HL-60/S4 treated with phorbol 12-myristate 13-acetate at 8.2 ng/mL for 4 days and 3 days (cell line): Measurements from ENCODE around the gene PPP3CB.

ENCODE experiments used
- in situ Hi-C: fragments of 300-500 bp; cut with MboI; formaldehyde crosslinking; loops from 2 replicates; pipeline ENCODE4 v1.15.0; 2022; ENCODE audit warnings: low sequenced_read_pairs

PPP3CB gene

DNA sequence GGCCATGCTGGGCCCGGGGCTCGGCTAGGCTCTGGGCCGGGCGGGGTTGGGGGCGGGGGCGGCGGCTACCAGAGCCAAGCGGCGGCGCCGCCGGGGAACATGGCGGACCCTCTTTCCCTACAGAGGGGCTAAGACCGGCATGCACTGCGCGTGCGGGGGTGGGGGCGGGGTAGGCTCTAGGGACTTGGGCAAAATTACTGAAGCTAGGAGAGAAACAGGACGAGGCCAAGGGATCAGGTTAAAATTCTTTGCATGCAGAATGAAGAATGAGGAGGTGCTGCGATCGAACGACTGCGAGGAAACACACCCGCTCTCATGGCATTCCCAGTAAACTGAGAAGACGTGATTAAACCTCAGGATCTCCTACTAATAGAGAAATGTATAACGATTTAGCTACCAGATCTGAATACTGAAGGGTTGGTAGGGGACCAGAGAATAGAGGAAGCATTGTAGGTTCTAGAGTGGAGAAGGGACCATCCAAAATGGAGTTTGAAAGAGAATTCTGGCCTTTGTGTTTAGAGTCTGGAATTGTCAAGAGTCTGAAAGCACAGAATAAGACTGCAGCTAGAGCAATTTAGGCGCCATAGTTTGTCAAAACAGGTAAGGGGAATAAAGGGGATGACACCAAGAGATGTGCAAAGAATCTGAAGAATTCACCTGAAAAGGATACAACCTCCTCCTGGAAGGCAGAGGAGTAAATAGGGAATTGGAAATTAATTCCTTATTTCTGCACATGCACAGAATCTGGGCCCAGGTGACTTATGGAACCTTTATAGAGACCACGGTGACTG lies at the start of gene PPP3CB:
Gene PPP3CB, minus strand, starts transcription at position 141 of the 791 bp plus-strand sequence. Its CDS starts 135 bp downstream, at position 6.
- in situ Hi-C loops = no loop called here

DNA sequence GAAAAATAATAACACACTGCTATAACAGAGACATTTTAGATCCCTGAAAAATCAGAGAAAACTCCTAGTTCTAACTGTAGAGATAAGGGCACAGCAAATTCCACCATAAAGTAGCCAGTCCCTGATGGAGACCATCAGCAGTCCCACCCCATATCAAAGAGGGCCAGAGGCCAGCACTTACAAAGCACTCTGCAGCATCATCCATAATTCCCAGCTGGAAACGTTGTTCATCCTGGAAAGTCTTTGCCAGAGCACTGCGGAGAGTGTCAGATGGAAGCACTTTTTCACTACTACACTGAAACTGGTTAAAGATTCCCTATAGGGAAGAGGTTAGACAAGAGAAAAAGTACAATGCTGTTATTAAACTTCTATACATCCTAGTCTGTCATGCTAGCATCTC lies 49.5 kb upstream of the PPP3CB start:
- in situ Hi-C loops = no loop called here

DNA sequence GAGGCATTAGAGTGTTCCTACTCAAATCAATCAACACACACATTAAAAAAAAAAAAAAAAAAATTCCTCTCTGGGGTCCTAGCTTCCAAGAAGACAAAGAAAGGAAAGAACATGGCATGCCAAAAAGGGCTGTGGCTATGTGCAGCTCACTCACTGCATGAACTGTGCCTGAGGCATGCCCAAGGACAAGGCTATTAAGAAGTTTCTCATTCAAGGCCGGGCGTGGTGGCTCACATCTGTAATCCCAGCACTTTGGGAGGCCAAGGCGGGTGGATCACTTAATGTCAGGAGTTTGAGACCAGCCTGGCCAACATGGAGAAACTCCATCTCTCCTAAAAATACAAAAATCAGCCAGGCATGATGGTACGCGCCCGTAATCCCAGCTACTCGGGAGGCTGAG lies 41.9 kb upstream of the PPP3CB start:
- in situ Hi-C loops = no loop called here

DNA sequence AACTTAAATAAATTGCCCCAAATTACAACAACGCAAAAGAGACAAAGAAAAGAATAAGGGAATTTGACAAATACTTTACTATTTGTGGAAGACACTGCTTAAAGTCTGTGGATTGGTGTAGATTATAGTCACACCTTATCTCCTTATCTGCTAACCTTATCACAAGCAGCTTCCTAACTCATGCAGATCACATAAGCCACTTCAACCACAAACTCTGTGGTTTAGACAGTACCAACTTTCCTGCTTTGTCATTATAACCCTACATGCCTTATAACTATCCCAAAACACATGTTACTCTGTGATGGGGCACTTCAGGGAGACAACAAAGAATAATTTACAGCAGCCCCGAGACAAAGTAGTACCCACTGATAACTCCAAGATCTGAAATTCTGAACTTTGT lies 41.5 kb upstream of the PPP3CB start:
- in situ Hi-C loops = no loop called here

DNA sequence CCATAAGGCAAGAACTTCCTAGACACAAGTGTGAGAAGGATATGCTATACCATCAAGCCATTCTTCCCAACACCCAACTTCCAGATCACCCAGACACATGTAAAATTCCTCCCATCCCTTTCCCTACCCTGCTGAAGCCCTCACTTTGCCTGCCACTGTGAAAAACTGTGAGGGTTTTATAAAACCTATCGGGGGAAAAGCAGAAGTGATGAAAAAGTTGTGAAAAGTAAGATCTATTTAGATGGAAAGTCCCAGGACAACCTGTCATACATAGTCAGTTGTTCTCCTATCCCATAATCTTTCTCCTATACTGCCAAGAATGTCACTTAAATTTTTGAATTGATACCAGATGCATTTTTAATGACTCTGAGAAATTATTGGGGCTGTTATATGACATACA lies 39.0 kb upstream of the PPP3CB start:
- in situ Hi-C loops = loop anchor here (5.0 kb wide), 1 partner anchor 107 kb away; the partner anchor contains the start of gene MYOZ1

DNA sequence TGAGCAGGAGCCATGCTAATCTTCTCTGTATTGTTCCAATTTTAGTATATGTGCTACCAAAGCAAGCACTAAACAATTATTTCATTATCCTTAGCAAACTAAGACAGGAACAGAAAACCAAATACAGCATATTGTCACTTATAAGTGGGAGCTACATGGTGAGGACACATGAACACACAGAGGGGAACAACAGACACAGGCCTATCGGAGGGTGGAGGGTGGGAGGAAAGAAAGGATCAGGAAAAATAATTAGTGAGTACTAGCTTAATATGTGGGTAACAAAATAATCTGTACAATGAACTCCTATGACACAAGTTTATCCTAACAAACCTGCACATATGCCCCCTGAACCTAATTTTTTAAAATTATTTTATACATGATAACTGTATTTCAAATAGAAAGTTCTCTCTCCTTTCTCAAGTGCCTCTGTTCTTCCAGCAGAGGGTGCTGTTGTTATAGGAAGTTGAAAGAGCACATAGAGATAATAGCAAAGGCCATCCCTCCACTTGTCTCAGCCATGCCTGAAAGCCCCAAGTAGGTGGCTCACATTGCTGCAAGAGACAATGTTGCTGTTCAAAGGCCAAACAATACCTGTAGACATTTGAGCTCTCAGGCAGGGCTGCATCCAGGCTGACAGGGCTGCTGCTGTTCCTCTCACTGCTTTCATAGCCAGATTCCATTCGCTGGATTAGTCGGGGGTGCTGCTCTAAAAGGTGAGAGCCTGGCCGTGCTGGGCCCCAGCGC lies 33.4 kb upstream of the PPP3CB start:
- in situ Hi-C loops = no loop called here

DNA sequence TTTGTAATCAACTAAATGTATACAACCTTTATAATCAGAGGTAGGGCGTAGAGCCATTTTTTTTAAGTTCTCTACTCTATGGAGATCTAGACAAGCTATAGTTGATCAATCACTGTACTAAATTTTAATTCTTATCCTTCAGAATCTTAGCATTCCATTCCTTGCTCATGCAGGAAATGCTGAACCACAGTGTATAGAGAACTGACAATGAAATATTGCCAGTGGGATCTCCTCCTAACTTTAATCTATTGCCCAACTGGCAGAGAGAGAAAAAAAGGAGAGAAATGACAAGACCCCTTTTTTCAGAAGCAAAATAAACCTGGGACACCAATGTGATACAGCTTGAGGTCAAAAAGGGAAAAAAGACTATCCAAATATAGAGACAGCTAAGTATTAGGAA lies 26.4 kb upstream of the PPP3CB start:
- in situ Hi-C loops = no loop called here

DNA sequence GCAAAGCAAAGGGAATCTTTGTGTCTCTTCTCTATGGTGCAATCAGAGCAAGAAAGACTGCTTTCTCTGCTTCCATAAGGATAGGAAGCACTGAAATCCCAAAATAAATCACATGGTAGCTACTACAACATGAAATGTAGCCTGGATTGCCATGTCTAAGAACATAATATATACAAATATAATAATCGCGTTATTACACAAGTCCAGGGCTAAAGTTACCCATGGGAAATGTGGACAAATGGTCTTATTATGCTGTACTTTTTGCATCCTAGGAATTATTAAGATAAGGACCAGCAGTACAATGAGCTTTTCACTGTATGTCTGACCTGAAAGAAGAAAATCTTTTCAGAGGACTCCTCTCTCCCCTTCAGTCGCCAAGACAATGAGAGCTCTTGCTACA lies 23.5 kb upstream of the PPP3CB start:
- in situ Hi-C loops = no loop called here

DNA sequence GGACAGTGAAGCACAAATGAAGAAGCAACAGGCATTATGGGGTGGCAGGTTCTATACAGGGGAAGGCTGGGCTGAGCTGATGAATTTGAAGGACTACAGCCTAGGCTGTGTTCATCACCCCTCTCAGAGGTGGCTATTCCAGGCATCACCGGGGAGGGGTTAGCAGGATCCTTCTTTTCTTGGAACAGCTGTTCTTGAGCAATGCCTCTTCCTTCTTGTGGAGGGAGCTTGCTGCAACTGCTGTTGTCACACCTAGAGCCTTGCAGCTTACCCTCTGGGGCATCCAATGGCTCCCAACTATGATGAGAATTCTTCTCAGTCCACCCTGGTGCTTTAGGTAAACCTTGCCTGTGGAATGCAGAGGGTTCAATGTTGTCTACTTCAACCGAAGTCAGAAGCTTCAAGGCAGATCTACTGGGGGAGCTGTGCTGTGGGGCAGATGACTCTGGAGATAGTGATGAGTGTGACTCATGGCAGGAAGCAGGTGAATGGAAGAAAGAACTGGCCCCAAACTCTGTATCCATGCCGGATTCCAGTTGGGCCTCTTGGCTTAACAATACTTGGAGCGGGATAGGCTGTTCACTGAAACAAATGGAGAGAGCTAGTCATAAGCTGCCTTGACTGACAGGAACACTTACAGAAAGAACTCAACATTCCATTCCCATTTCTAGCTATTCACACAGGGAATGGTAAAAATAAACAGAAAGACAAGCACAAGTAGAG lies 21.5 kb upstream of the PPP3CB start:
- in situ Hi-C loops = no loop called here

DNA sequence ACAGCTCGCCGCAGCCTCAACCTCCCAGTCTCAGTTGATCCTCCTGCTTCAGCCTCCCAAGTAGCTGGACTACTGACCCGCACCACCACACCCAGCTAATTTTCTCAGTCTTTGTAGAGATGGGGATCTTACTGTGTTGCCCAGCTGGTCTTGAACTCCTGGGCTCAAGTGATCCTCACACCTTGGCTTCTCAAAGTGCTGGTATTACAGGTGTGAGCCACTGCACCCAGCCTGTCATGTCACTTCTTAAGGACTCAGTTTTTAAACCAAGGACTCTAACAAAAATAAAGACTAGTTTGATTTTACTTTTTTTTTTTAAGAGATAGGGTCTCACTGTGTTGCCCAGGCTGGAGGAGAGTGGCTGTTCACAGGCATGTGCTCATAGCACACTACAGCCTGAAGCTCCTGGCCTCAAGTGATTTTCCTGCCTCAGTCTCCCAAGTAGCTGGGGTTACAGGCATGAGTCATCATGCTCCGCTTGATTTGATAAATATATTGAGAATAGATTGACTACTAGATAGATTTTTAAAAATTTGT lies 16.5 kb upstream of the PPP3CB start:
- in situ Hi-C loops = no loop called here

DNA sequence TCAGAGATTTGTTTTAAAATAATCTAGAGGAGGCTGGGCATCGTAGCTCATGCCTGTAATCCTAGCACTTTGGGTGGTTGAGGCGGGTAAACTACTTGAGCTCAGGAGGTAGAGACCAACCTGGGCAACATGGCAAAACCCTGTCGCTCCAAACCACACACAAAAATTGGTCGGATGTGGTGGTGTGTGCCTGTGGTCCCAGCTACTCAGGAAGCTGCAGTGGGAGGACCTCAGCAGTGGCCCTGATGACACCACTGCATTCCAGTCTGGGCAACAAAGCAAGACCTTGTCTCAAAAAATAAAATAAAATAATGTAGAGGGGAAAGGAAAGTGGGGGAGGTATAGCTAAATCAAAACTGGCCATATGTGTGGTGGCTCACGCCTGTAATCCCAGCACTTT lies 13.9 kb upstream of the PPP3CB start:
- in situ Hi-C loops = no loop called here

DNA sequence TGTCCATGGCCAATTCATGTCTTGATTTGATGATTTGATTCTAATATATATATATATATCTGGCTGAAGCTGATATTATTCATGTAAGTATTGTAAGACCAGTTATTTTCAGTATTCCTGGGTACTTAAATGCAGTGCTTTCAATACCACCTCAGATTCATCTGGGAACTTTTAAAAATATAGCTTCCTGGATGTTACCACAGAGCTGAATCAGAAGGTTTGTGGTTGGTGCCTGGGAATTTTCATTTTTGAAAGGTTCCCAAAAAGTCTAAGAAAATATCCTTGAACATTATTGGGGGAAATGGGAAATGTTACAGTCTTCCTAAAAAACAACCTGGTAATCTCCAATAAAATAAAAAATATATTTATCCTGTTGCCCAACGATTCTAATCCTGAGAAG lies 10.7 kb upstream of the PPP3CB start:
- in situ Hi-C loops = no loop called here

DNA sequence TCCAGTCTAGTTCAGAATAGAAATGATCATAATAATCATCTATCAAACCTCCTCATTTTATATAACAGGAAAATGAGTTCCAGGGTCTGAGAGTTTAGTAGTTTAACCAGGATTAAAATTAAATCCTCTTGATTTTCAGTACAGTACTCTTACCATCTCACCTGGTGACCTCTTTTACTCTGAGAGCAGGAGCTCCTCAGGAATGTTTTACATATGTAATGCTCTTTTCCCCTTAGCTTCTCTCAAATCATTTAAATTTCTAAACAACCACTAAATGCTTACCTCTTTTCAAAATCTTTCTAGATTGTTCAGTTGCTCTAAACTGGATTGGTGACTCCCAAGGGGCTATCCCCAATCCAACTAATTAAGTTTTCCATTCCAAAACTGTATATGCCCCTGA lies 10.2 kb upstream of the PPP3CB start:
- in situ Hi-C loops = no loop called here

DNA sequence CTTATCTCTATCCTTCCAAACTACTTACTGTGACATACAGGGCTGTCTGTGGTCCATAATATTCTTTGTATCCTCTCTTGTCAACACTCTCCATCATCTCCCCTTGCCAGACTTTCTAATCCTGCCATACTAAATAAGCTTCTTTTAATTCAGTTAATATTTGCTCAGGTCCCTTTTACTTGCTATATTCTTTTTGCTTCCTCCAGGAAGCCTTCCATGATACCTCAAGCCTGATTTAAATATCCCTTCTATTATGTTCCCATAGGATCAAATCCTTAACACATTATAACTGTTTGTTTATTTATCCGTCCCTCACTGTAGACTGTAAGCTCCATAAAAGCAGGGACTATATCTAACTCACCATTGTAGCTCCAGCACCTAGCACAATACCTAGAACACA lies 7.2 kb upstream of the PPP3CB start:
- in situ Hi-C loops = no loop called here

DNA sequence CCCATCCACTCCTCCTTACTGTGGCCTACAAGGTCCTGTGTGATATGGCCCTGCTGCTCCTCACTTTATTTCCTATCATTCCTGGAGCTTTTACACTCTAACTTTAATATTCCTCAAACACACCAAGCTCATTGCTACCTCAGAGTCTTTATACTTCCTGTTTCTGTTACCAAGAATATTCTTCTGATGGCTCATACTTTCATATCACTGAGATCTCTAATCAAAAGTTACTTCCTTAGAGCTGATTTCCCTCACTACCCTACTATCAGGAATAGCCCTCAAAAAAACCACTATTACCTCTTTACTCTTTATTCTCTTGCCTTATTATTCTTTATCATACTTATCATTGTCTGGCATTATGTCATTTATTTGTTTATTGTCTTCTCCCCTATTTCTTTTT lies 5.8 kb upstream of the PPP3CB start:
- in situ Hi-C loops = no loop called here

DNA sequence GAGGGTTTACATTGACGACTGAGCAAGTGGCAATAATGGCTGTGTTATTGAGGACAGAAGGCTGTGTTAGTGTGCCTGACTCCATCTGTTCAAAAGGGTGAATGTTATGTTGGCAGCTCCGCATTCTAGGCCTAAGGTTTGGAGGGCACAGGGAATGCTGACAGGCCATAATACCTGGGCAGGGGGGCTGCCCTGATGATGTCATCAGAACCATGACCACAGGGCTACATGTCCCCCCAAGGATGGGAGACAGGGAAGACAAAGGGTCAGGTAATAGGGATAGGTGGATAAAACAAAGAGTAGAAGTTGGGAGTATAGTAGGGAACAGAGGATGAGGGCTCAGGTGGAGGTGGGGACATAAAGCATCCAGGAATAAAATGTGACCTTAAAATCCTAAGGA lies 1.8 kb upstream of the PPP3CB start:
- in situ Hi-C loops = no loop called here

DNA sequence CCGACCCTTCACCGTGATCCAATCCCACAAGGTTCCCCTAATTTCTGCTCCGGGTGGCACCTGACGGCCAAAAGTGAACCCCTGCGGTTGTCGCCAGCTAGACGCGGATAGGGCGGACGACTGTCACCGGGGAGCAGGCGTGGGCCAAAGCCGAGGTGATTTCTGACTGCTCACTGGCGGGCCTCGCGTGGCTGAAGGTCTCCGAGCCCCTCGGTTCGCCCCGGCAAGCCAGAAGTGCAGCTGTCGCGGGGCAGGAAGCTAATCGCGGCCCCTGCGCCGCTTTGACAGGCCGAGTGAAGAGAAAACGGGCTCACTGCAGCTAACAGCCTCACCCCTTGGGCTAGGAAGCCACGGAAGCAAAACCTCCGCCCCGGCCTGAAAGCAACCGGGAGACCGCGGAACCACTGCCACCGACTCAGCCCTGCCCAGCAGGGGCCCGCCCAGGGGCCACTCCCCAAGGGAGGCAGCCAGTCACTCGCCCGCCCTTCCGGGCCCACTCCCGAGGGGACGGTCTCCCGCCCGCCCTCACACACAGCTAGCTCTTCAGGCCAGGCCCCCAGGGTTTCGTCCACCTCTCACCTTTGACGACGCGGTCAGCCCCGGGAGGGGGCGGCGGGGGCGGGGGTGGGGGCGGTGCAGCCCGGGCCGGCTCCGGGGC lies 469 bp downstream of the PPP3CB start:
- in situ Hi-C loops = no loop called here

DNA sequence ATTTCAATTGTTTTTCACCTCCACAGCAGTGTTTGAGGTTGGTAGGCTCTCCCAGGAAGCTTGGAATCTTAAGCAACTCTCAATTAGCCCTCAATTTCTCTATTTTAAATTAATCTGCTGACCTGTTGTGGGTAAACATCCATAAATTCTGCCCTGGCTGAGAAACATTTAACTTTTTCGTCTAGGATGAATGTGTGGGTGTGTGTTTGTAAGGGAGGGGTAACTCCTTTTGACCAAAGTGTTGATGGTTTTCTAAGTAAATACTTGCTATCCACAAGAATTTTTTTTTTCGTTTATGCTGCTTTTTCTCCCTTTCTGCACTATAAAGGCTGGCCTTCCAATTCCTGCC lies 973 bp downstream of the PPP3CB start:
- in situ Hi-C loops = no loop called here

DNA sequence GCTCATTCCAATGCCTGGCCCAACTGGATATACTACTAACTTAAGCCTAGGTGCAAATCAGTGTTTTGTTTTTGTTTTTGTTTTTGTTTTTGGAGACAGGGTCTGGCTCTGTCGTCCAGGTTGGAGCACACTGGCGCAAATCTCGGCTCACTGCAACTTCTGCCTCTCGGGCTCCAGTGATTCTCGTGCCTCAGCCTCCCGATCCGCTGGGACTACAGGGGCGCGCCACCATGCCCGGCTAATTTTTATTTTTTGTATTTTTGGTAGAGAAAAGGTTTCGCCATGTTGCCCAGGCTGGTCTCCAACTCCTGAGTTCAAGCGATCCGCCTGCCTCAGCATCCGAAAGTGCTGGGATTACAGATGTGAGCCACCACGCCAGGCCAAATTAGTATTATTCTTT lies 1.6 kb downstream of the PPP3CB start:
- in situ Hi-C loops = no loop called here

DNA sequence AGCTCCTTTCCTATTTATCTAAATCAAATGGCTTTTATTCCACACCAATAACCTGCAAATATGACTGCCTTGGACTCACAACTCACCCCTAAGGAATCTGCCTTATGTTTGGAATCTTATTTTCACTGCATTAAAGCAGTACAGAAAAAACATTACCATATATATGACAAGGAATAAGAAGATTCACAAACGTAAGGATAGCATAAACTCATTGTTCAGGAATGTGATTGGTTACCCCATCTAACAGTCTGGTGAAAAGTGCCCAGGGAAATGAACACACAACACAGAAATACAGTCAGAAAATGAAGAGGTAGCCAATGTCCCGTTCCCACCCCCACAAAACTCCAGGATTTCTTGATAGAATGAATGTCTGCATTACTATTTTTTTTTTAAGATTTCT lies 2.0 kb downstream of the PPP3CB start:
- in situ Hi-C loops = no loop called here

DNA sequence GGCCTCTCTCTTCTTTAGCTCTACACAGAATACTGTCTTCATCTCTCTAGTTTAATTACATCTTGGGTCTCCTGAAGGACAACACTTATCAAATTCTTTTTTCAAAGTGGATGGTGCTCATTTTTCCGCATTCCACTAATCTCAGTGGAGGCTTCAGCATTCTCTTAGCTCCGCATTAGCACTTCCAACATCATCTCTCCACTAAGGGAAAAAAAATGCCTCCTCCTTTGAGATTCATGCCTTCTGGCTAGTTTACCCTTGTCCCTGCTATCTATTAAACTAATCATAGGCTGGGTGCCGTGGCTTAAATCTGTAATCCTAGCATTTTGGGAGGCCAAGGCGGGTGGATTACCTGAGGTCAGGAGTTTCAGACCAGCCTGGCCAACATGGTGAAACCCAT lies 9.2 kb downstream of the PPP3CB start:
- in situ Hi-C loops = no loop called here
